ENCODE data around the gene SRBD1.
"Not testable (repeated sequence)": the region's sequence is repeated elsewhere in the genome, so short reads cannot be mapped to it uniquely, and the experiment has no call there.

SRBD1 gene

GRCh38 chr2:45460825-45461224 is 150.2 kb downstream of the SRBD1 start:
- no peak for DNase-seq

DNA sequence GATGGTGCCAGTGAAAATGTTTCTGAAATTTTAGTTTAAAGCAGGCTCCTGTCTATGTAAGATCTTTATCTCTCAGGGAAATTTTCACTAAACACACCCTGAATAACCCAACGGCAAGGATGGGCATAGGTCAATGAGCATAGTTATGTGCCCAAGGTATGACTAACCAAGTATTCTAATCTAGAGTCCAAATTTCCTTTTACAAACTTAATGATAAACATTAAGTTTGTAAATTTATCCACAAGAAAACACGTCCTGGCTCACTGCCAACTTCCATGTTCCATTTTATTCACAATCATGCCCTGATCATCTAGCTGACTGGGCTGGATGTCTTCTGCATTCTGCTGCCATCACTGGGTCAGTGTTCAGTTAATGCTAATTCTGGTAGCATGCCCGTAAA is 151.2 kb downstream of the SRBD1 start:
- no peak for DNase-seq

- DNase-seq: no peak
Observed at GRCh38 chr2:45458909-45459563, 152.0 kb downstream of the SRBD1 start.

DNA sequence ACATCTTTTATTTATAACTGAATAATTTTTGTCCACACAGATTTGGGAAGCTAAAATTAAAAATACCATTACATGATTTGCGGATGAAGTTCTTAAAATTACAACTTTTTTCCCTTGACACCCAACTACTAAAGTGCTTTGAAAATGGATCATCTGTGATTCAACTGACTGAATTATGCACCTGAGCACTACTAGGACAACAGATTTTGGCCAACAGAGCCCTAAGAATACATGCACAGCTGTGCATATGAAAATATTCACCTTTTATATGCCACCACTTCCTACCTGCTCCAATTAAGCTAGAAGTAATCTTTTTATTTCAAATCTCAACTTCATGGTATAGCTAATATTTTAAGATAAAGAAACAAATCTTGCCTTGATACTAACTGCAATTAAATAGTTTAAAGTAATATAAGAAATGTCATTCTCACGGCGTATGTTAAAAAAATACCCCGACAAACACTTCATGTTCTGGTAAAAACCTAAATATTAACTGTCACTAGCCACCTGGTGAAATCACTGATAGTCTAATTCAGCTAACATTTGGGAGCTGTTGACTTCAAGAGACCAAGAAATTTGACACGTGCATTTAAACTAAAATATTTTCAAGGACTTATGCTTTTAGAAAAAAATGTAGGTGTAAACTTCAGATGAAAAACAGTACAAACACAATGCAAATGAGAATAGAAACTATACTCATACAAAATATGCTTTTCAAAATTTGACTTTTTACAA is 153.7 kb downstream of the SRBD1 start:
- DNase-seq: no peak

GRCh38 chr2:45452866-45453265 is 158.2 kb downstream of the SRBD1 start:
- no peak for DNase-seq

- no peak for DNase-seq
Observed at GRCh38 chr2:45450634-45451033, 160.4 kb downstream of the SRBD1 start.

DNA sequence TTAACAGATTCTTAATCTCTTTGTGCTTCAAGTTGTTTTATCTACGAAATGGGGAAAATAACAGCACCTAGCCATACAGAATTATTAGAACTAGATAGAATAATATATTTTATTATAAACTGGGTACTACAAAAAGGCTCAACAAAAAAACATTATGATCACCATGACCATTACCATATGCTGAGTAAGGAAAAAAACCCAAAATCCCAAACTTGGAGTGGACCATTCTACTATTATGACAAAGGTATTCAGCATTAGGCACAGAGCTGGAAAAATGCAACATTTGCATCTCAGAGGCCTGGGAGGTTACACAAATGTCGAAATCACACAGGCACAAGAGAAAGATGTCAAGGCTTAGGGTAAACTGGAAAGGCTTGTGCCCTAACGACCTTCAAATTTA is 162.8 kb downstream of the SRBD1 start:
- DNase-seq: no peak

DNA sequence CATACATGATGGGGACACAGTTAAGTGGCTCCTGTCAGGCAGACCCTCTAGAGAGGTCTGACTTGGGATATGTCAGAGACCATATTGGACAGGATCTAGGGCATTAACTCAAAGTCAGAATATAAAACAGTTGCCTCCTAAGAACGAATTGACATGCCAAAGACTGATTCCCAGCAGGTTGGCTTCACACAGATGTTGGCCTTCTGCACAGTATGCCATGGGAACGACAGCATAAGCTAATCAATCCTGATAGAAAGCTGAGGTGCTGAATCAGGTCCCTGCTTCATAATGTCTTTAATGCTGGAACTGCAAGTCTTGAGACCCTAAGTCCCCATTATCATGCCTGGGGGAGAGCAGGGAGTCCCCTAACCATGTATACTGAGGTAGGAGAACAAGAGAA is 165.1 kb downstream of the SRBD1 start:
- no peak for DNase-seq

DNA sequence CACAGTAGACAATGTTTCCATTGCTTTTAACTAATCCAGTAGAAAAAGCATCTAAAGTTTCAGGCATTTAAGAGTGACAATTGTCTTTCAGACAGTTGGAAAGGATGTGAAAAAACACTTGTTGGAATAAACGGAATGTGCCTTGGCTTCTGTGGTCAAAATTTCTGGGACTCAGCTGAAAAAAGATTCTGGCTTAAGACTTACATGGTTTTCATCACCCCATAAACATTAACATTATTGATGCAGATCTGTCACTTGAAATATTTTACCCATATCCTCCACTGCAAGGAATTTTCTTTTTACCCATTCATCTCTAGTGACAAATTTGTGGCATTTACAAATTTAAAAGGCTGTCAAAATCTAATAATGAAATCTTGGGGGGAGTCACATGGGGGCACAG is 166.0 kb downstream of the SRBD1 start:
- DNase-seq: no peak

- no peak for DNase-seq
Observed at GRCh38 chr2:45443012-45443411, 168.1 kb downstream of the SRBD1 start.

DNA sequence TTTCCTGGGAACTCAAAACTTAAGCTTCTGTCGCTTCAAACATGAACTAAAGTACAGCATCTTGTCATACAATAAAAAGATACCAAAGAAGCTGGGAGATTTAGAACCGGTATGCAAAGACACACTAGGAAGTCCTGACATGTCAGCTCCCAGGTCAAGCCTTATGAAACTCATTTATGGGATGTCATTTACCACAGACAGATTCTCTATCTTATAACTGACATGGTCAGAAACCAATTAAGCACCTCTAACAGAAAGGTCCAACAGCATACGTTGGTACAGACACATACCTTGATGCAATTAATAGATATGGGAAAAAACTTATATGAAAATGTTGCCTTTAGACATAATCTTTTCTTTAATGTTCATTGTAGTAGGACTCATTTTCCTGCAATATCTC is 169.0 kb downstream of the SRBD1 start:
- no peak for DNase-seq

GRCh38 chr2:45441571-45441970 is 169.5 kb downstream of the SRBD1 start:
- DNase-seq: no peak

DNA sequence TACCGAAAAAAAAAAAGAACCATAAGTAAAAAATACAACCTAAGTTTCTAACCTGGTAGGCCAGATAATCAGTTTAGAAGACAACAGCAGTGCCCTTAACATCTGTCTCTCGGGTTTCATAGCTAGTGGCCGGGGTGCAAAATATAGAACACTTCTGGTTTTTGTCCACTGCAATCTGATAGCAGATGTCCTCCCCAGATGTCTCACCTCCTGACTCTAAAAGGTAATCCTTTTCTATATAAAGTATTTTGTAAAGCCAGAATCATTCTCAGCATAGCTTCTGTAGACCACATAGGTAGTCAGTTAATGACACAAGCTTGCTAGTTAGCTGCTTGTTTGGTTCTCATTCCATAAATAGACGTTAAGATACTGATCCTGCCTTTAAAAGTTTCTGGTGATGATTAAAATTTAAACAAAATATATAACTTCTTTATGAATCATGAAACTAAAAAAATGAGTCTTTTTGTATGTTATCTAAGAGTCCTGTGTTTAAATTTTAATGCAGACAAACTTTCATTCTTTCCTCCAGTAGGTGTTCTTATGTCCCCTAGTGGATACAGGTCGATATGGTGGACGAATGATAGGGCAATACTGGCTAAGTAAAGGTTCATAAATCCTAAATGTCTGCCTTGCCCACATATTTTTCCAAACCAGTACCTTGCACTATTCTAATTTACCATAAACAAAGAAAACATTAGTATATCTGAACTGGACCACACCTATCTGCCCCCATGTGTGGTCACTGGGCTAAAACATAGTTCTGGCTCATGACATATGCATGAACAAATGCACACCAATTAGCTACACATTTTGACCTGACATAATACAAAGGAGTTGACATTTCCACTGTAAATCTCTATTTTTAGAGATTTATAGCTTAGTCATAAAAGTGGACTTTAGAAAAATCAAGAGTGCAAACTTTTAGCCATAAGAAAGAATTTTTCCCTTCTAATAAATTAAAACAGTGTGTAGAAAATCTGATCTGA is 171.0 kb downstream of the SRBD1 start:
- DNase-seq: no peak

DNA sequence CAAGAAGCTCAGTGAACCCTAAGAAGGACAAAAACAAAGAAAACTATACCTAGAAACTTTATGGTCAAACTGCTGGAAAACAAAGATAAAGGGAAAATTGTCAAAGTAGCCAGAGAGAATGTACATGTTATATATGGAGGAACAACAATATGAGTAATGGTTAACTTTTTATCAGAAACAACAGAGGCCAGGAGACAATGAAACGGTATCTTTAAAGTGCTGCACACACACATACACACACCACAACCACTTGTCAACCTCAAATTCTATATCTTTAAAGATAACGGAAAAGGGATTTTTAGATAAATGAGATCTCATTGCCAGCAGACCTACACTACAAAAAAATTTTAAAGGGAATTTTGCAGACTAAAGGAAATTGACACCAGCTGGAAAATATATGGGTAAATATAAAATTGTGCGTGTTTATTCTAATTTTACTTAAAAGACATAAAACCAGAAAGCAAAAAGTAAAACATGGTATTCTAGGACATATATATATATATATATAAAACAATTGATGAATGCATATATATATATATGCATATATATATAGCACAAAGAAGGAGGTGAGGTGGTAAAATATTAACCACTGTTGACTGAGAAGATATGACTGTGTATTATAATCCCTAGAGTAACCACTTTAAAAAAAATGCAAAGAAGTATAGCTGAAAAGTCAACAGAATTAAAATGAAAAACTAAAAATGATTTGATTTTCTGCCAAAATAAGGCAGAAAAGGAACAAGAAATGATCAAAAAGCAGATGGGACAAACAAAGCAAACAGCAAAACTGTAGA is 172.0 kb downstream of the SRBD1 start:
- DNase-seq: no peak

- no peak for DNase-seq
Observed at GRCh38 chr2:45436456-45436855, 174.6 kb downstream of the SRBD1 start.

- no peak for DNase-seq
Observed at GRCh38 chr2:45435316-45435715, 175.8 kb downstream of the SRBD1 start.

- DNase-seq: no peak
Observed at GRCh38 chr2:45433363-45433762, 177.7 kb downstream of the SRBD1 start.

GRCh38 chr2:45432406-45432805 is 178.7 kb downstream of the SRBD1 start:
- no peak for DNase-seq

GRCh38 chr2:45426025-45426424 is 185.0 kb downstream of the SRBD1 start:
- not testable (repeated sequence) for DNase-seq

- no peak for DNase-seq
Observed at GRCh38 chr2:45422921-45423320, 188.1 kb downstream of the SRBD1 start.

DNA sequence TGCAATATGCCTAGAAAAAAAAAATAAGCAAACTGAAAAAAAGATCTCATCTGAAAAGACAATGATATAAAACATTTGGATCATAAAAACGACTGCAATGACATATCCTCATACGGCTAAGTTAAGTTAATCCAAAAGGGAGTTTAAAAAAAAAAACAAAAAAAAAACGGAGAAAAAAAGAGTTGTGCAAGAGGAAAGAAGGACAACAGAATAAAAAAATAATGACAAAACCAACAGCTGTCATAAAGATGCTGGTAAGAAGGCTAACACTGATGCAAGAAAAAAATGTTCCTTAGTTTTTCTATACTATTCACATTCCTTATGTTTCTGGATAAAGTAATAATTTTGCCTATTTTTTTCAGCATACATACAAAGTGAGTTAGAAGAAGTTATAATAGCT is 192.5 kb downstream of the SRBD1 start:
- DNase-seq: no peak

GRCh38 chr2:45415534-45416123 is 195.4 kb downstream of the SRBD1 start:
- DNase-seq: no peak
